Lung (tissue), 12 donors: Measurements from ENCODE around the gene RAB30. TPM values are rescaled to one million over a fixed set of nuclear protein-coding genes. Genes with fewer than 3 reads are reported as not detected.
"Not testable (repeated sequence)": the region's sequence is repeated elsewhere in the genome, so short reads cannot be mapped to it uniquely, and the experiment has no call there.

Experiments
- ATAC-seq: fragments of 200-7000 bp; cut with Tn5 transposase; one replicate; pipeline ENCODE4 v1.9.1; 2020; ENCODE audit warnings: moderate number of reproducible peaks; ENCODE audit not compliant: insufficient read depth, low FRiP score
- DNase-seq, 3 donors: peaks; one replicate each; pipeline ENCODE4 v3.0.0-alpha.2; 2013 to 2017
- H3K27ac ChIP-seq, 2 donors: one replicate each; pipeline ENCODE4 v1.5.1; 2013; ENCODE audit warnings: mild to moderate bottlenecking in 2 of 2, moderate library complexity in 2 of 2, control low read depth in 1 of 2, inconsistent platforms in 1 of 2, low read depth in 1 of 2, low read length in 1 of 2
- H3K27me3 ChIP-seq, 3 donors: one replicate each; pipeline ENCODE4 v1.5.1; 2013; ENCODE audit warnings: low read length in 2 of 3; ENCODE audit not compliant: control insufficient read depth in 3 of 3, insufficient read depth in 3 of 3
- H3K36me3 ChIP-seq, 4 donors: one replicate each; pipeline ENCODE4 v1.5.1; 2013; ENCODE audit warnings: low read length in 4 of 4, mild to moderate bottlenecking in 1 of 4, moderate library complexity in 1 of 4; ENCODE audit not compliant: control insufficient read depth in 4 of 4, insufficient read depth in 4 of 4
- H3K4me1 ChIP-seq, 5 donors: one replicate each; pipeline ENCODE4 v1.5.1; 2013; ENCODE audit warnings: low read length in 5 of 5, mild to moderate bottlenecking in 2 of 5, moderate library complexity in 1 of 5; ENCODE audit not compliant: control insufficient read depth in 5 of 5, insufficient read depth in 5 of 5
- H3K4me3 ChIP-seq: one replicate; pipeline ENCODE4 v1.5.1; 2013; ENCODE audit warnings: mild to moderate bottlenecking, control low read depth, moderate library complexity
- H3K9ac ChIP-seq, 2 donors: one replicate each; pipeline ENCODE4 v1.5.1; 2013; ENCODE audit warnings: low read length in 2 of 2, control low read depth in 1 of 2; ENCODE audit not compliant: insufficient read depth in 1 of 2
- H3K9me3 ChIP-seq, 4 donors: one replicate each; pipeline ENCODE4 v1.5.1; 2013; ENCODE audit warnings: low read length in 3 of 4, mild to moderate bottlenecking in 1 of 4, moderate library complexity in 1 of 4; ENCODE audit not compliant: control insufficient read depth in 4 of 4, insufficient read depth in 3 of 4
- WGBS, 2 donors: extraction: QIAGEN DNeasy Blood & Tissue Kit; methylation state at CpG; one replicate each; pipeline ENCODE4 v1.1.7; 2013; 5-methylcytosine and 5-hydroxymethylcytosine counted together
- polyA plus RNA-seq, 2 donors: library from polyadenylated mRNA; stranded (reverse); fragments of 200-250 nt; gene quantifications; one replicate each; pipeline ENCODE4 v1.2.1, GENCODE V29; 2013
- total RNA-seq, 2 donors: library from RNA; depleted of rRNA in 1 of 2; stranded (reverse); fragments of >200 nt in 1 of 2; gene quantifications; one replicate each; pipeline ENCODE4 v1.2.1, GENCODE V29; 2014 to 2021
- TF ChIP-seq, protein P1 (sequence below): IDR thresholded peaks from 2 replicates; pipeline ENCODE4 v1.5.1; 2012; ENCODE audit warnings: mild to moderate bottlenecking; ENCODE audit errors: control extremely low read depth, extremely low read depth
- donor health status: control.
- donor health status: control.
- donor health status: Bipolar disorder and iron deficiency.
- donor health status: healthy.
- donor health status: DM: yes; HTN: yes; CAD: no.

The RAB30 gene
- total and polyA plus RNA-seq, 4 donors, result 1.6 to 25.5 (median 7.5) TPM

- TF ChIP-seq, protein P1, sequence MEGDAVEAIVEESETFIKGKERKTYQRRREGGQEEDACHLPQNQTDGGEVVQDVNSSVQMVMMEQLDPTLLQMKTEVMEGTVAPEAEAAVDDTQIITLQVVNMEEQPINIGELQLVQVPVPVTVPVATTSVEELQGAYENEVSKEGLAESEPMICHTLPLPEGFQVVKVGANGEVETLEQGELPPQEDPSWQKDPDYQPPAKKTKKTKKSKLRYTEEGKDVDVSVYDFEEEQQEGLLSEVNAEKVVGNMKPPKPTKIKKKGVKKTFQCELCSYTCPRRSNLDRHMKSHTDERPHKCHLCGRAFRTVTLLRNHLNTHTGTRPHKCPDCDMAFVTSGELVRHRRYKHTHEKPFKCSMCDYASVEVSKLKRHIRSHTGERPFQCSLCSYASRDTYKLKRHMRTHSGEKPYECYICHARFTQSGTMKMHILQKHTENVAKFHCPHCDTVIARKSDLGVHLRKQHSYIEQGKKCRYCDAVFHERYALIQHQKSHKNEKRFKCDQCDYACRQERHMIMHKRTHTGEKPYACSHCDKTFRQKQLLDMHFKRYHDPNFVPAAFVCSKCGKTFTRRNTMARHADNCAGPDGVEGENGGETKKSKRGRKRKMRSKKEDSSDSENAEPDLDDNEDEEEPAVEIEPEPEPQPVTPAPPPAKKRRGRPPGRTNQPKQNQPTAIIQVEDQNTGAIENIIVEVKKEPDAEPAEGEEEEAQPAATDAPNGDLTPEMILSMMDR, result no peak
- Histone ChIP-seq H3K36me3 (no peaks in the 10 kb centered on the region), H3K9me3 (no peaks in the 10 kb centered on the region), H3K9ac (no peak overlapping the region), H3K27me3 (no peaks in the 10 kb centered on the region), H3K4me3 (no peak overlapping the region), H3K27ac (no peak overlapping the region), H3K4me1 (peaks cover 0 to 3% (median 0%) of the 10 kb centered on the region in 5 donors)
- DNase-seq (no peak), ATAC-seq (no peak)
- WGBS, 2 donors, result 72 to 88% methylated on average over 2 of the region's 2 CpGs
Observed at GRCh38 chr11:82974851-82975250, 96.8 kb downstream of the RAB30 start.

GRCh38 chr11:82974135-82974534, 97.6 kb downstream of the RAB30 start:
- Histone ChIP-seq H3K9me3 (no peaks in the 10 kb centered on the region), H3K27ac (no peak overlapping the region), H3K4me3 (no peak overlapping the region), H3K4me1 (no peaks in the 10 kb centered on the region), H3K27me3 (no peaks in the 10 kb centered on the region), H3K9ac (no peak overlapping the region), H3K36me3 (no peaks in the 10 kb centered on the region)
- TF ChIP-seq, protein P1, result no peak
- 95 to 98% methylated on average over 2 of the region's 2 CpGs for WGBS, 2 donors
- DNase-seq, result no peak
- no peak for ATAC-seq

- Histone ChIP-seq H3K4me1 (no peaks in the 10 kb centered on the region), H3K9me3 (no peaks in the 10 kb centered on the region), H3K4me3 (no peak overlapping the region), H3K27ac (no peak overlapping the region), H3K27me3 (no peaks in the 10 kb centered on the region), H3K9ac (no peak overlapping the region), H3K36me3 (no peaks in the 10 kb centered on the region)
- 80 to 90% methylated on average over 1 of the region's 1 CpG for WGBS, 2 donors
- DNase-seq (no peak), ATAC-seq (no peak)
- TF ChIP-seq, protein P1, result no peak
Observed at GRCh38 chr11:82972103-82972502, 99.6 kb downstream of the RAB30 start.

DNA sequence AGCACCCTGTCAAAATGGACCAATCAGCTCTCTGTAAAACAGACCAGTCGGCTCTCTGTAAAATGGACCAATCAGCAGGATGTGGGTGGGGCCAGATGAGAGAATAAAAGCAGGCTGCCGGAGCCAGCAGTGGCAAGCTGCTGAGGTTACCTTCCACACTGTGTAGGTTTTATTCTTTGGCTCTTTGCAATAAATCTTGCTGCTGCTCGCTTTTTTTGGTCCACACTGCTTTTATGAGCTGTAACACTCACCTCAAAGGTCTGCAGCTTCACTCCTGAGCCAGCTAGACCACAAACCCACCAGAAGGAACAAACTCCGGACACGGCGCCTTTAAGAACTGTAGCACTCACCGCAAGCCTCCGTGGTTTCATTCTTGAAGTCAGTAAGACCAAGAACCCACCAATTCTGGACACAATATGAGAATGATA, 100.2 kb downstream of the RAB30 start:
- not testable (repeated sequence) for H3K4me1 ChIP-seq, DNase-seq, H3K9me3 ChIP-seq, H3K36me3 ChIP-seq, H3K9ac ChIP-seq, H3K27me3 ChIP-seq, H3K4me3 ChIP-seq, ATAC-seq, H3K27ac ChIP-seq
- 66 to 76% methylated on average over 8 of the region's 8 CpGs for WGBS, 2 donors

DNA sequence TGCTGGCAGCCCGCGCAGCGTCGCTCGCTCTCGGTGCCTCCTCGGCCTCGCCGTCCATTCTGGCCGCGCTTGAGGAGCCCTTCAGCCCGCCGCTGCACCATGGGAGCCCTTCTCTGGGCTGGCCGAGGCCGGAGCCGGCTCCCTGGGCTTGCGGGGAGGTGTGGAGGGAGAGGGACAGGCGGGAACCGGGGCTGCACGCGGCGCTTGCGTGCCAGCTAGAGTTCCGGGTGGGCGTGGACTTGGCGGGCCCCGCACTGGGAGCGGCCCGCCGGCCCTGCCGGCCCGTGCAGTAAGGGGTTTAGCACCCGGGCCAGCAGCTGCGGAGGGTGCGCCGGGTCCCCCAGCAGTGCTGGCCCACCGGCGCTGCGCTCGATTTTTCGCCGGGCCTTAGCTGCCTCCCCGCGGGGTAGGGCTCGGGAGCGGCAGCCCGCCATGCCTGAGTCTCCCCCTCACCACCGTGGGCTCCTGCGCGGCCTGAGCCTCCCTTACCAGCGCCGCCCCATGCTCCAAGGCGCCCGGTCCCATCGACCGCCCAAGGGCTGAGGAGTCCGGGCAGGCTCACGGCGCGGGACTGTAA, 101.1 kb downstream of the RAB30 start:
- not testable (repeated sequence) for H3K4me3 ChIP-seq, H3K9me3 ChIP-seq, ATAC-seq, H3K27me3 ChIP-seq, H3K36me3 ChIP-seq, H3K27ac ChIP-seq, H3K4me1 ChIP-seq, H3K9ac ChIP-seq, DNase-seq
- WGBS, 2 donors, result 86 to 92% methylated on average over 44 to 60 of the region's 60 CpGs
